22Rv1 (cell line): ENCODE measurements around the gene NUP205.

Experiments used
- H3K27ac ChIP-seq: fragments of 450-650 bp; 2 replicates; pipeline ENCODE4 v1.5.1; 2017
- ZFX ChIP-seq: fragments of 450-650 bp; IDR thresholded peaks from 2 replicates; pipeline ENCODE4 v1.6.1; 2017; ENCODE audit warnings: antibody characterized with exemption, borderline replicate concordance
- TF ChIP-seq, protein P1 (sequence below): fragments of 450-650 bp; IDR thresholded peaks from 2 replicates; pipeline ENCODE4 v1.5.1; 2017; ENCODE audit warnings: mild to moderate bottlenecking

Gene NUP205

DNA sequence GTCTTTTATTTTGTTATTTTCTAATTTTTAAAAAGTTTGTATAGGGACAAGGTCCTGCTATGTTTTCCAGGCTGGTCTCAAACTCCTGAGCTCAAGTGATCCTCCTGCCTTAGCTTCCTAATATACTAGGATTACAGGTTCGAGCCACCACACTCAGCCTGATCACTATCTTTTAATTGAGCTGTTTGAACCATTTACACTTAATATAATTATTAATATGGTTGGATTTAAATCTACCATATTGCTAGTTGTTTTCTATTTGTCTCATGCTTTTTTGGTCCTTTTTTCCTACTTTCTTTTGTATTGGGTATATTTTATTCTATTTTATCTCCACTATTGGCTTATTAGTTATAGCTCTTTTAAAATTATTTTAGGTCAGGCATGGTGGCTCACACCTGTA is 34.6 kb upstream of the NUP205 start:
- no peak overlapping the region for H3K27ac ChIP-seq
- TF ChIP-seq ZFX = no peak
- TF ChIP-seq, protein P1, sequence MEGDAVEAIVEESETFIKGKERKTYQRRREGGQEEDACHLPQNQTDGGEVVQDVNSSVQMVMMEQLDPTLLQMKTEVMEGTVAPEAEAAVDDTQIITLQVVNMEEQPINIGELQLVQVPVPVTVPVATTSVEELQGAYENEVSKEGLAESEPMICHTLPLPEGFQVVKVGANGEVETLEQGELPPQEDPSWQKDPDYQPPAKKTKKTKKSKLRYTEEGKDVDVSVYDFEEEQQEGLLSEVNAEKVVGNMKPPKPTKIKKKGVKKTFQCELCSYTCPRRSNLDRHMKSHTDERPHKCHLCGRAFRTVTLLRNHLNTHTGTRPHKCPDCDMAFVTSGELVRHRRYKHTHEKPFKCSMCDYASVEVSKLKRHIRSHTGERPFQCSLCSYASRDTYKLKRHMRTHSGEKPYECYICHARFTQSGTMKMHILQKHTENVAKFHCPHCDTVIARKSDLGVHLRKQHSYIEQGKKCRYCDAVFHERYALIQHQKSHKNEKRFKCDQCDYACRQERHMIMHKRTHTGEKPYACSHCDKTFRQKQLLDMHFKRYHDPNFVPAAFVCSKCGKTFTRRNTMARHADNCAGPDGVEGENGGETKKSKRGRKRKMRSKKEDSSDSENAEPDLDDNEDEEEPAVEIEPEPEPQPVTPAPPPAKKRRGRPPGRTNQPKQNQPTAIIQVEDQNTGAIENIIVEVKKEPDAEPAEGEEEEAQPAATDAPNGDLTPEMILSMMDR = no peak

- TF ChIP-seq, protein P1 = no peak
- no peak for TF ChIP-seq ZFX
- no peak overlapping the region for H3K27ac ChIP-seq
Measured at GRCh38 chr7:135525426-135525825, 32.3 kb upstream of the NUP205 start.

DNA sequence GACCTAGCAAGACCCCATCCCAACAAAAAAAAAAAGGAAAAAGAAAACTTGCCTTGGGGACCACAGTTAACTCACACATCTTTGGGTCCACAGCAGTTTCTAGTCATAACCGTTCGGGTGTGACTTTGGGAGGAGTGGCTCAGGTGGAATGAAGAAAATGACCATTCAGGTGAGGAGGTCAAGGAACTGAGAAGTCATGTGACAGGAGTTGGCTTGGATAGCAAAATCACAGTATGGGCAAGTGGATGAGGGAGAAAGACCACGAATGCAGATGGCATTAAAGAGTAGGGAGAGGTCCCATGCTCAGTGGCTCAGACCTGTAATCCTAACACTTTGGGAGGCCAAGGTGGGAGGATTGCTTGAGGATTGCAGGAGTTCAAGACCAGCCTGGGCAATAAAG is 30.7 kb upstream of the NUP205 start:
- TF ChIP-seq, protein P1 = no peak
- no peak for TF ChIP-seq ZFX
- H3K27ac ChIP-seq = no peak overlapping the region

DNA sequence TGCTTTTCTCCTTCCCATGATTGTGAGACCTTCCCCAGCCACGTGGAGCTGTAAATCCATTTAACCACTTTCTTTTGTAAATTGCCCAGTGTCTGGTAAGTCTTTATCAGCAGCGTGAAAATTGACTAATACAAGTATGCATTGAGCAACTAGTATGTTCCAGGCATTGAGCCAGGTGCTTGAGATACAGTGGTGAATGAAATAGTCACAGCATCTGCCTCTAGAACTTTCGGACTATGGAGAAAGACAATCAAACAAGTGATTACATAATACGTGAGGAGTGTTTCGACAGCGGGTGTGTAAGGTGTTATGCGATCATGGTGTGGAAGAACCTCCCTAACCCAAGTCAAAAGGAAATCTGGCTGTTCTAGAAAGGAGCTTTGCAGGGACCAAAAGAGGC is 21.6 kb upstream of the NUP205 start:
- no peak for TF ChIP-seq ZFX
- TF ChIP-seq, protein P1 = no peak
- H3K27ac ChIP-seq = no peak overlapping the region

GRCh38 chr7:135537453-135537852 is 20.3 kb upstream of the NUP205 start:
- no peak for TF ChIP-seq ZFX
- TF ChIP-seq, protein P1 = no peak
- H3K27ac ChIP-seq = no peak overlapping the region

GRCh38 chr7:135537905-135538304 is 19.8 kb upstream of the NUP205 start:
- H3K27ac ChIP-seq = no peak overlapping the region
- no peak for TF ChIP-seq ZFX
- TF ChIP-seq, protein P1 = no peak

- H3K27ac ChIP-seq = no peak overlapping the region
- TF ChIP-seq, protein P1 = no peak
- no peak for TF ChIP-seq ZFX
Measured at GRCh38 chr7:135538376-135538775, 19.3 kb upstream of the NUP205 start.
